ENCODE measurements around the gene TMIGD1.

- TF ChIP-seq CTCF (IDR thresholded peaks at IDR 0.05; ENCODE audit: low read length) (no peak), EZH2 (optimal IDR thresholded peaks at IDR 0.05; ENCODE audit: low read depth, low read length) (no peak)
Observed at GRCh38 chr17:30302241-30302640, 31.6 kb downstream of the TMIGD1 start.
